Posterior cingulate gyrus (tissue), 11 donors: ENCODE measurements around the gene ROCK2.

Experiments
- DNase-seq, 10 donors: peaks; one replicate each; pipeline versions ENCODE4 v3.0.0 to v3.0.0-alpha.2; 2020 to 2021; ENCODE audit warnings: mixed read lengths in 3 of 10
- intact Hi-C: fragments of 100-400 bp; cut with DNase I; formaldehyde crosslinking; loops from one replicate; pipeline ENCODE4 v1.15.1; 2023

The ROCK2 gene

DNA sequence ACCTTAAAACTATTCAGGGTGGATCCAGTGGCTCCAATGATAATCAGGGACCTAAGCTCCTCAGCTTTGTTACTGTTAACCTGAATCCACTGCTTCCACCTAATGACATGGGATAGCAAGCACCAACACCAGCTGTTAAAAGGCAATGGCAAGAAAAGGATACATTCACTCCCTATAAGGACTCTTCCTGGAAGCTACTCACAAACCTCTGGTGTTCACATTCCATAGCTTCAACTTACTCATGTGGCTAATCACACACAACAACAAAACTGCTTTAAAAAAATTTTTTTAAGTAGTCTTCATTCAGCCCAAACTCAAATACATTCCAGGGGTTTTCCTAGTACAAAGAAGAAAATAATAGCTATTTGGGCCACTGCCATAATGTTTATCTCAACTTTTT lies 24.5 kb downstream of the ROCK2 start:
- DNase-seq, result no peak
- intact Hi-C loops, result no loop called here

DNA sequence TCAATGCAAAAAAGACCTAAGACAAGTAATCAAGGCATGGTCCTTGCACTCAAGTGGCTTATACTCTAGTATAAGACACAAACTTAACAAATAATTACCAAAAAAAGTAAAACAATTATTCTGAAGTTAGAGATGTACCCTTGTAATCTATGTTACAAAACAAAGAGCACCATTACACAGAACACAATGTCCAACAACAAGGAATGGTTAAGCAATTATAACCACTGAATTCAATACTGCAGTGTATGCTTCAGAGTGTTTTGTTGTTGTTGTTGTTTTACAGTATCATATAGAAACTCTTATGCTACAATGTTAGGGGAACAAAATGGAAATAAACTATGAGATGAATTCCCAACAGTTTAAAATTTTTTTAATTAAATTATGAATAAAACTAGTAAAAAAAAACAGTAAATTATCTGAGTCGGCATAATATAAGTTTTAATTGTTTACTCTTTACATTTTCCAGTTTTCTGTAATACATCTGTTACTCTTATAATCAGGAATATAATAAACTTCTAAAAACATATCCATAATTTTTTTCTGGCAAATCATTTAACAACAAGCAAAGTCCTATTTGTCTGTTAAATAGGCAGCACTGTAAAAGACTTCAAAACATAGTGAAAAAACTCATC lies 29.2 kb downstream of the ROCK2 start:
- no peak for DNase-seq
- intact Hi-C loops, result no loop called here

DNA sequence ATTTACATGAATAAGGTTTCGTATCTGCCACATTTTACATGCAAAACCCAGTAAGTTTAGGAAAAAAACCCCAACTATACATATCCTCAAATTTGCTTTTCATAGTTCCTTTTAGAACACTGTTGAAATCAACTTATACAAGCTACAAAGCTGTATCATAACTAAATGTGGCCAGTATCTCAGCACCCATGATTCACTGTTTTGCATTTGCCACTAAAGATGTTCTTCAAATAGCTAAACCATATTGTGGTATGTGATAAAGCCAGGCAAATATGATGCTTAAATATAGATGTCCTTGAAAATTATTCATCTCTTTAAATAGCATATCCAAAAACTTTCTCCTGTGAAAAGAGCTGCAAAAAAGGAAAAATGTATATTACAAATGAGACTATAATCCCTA lies 29.9 kb downstream of the ROCK2 start:
- no peak for DNase-seq
- intact Hi-C loops, result no loop called here

DNA sequence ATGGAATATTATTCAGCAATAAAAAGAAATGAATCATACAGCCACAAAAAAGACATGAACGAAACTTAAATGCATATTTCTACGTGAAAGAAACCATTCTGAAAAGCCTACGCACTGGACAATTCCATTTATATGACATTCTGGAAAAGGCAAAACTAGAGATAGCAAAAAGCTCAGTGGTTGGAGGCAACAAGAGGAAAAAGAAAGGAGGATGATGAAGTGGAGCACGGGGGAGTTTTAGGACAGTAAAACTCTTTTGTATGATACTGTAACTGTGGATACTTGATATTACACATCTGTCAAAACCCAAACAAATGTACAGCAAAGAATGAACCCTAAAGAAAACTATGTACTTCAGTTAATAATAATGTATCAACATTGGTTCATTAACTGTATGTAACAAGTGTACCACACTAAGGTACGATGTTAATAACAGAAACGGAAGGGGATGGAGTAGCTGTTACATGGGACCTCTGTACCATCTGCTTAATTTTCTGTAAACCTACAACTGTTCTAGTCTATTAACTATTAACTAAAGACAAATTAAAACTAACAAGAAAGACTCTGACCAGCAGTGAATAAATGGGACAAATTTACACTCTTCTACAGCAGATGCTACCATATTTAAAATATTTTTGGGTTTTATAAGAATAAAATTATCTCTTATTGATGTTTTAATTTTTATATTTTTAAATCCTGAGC lies 31.5 kb downstream of the ROCK2 start:
- intact Hi-C loops, result no loop called here
- no peak for DNase-seq

DNA sequence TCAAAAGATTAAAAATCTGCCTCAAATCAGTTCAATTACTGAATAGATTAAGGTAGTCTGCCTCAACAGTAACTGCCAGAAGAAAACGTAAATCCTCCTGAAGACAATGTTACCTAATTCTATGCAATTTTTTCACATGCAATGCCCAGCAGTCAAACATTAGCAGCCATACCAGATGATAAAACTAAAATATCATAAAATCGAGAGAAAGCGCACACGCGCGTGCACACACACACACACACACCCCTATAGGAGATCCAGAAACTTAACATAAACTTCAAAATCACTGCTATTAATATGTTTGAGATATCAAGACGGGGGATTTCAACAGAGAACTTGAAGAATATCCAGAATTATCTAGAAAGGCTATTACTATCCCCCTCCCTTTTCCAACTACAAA lies 32.9 kb downstream of the ROCK2 start:
- intact Hi-C loops, result no loop called here

DNA sequence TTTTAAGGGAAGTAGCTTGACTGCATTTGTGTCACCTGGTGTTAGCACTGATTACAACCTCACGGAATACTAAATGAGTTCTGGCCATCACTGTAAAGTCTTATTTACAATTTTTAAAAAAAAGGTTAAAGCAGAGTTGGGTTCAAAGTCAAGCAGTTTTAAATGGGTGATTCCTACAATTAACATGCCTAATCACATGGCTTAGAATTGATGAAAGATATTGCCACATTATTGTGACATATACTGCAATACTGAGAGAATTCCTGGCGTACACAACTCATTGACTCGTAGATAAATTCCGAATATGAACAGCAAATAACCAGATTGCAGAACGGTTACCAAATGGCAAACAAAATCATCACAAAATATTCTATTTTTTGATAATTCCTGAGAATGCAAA lies 34.2 kb downstream of the ROCK2 start:
- DNase-seq, result no peak
- intact Hi-C loops, result no loop called here

More for the DNA sequence above, 32.9 kb downstream of the ROCK2 start:
- no peak for DNase-seq

DNA sequence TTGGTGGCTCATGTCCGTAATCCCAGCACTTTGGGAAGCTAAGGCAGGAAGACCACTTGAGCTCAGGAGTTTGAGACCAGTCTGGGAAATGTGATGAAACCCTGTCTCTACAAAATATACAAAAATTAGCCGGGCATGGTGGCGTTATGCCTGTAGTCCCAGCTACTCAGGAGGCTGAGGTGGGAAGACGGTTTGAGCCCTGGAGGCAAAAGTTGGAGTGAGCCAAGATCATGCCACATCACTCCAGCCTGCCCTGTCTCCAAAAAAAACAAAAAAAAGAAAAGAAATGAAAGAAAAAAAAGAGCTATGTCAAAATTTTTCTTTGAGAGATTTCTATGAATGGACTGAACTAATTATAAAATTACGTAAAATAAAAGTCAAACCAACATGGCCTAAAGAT lies 34.7 kb downstream of the ROCK2 start:
- DNase-seq, result no peak
- intact Hi-C loops, result no loop called here

DNA sequence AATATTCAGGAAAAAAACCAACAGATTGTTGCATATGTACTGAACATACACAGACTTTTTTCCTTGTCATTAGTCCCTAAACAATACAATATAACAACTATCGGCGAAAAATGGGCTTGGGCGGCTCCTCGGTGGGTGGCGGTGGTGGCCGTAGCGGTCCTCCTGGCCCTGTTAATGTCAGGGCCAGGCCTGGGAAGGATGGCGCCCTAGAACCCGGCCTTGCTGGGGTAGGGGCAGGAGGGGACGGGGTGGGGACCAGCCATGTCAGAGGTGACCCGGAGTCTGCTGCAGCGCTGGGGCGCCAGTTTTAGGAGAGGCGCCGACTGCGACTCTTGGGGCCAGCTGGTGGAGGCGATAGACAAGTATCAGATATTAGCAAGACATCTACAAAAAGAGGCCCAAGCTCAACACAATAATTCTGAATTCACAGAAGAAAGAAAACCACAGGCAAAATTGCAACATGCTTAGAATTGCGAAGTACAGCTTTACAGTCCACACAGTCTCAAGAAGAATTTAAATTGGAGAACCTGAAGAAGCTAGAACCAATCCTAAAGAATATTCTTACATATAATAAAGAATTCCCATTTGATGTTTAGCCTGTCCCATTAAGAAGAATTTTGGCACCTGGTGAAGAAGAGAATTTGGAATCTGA lies 36.5 kb downstream of the ROCK2 start:
- peak in 1 of 10 donors; percentile 64 for DNase-seq
- intact Hi-C loops, result no loop called here

DNA sequence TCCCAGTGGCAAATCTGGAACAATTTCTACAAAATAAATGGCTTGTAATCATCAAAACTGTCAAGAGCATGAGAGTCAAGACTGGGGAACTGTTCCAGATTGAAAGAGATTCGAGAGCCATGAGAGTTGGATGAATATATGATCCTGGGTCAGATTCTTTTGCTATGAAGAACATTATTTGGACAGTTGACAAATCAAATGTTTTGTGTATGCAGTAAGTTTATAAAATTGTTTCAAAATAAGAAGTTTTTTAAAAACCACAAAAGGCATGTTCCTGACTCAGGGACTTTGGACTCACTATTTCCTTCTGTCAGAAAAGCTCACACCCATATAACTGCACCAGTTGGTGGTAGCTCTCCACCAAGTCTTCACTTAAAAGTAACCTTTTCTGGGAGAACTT lies 38.5 kb downstream of the ROCK2 start:
- DNase-seq, result no peak
- intact Hi-C loops, result no loop called here

DNA sequence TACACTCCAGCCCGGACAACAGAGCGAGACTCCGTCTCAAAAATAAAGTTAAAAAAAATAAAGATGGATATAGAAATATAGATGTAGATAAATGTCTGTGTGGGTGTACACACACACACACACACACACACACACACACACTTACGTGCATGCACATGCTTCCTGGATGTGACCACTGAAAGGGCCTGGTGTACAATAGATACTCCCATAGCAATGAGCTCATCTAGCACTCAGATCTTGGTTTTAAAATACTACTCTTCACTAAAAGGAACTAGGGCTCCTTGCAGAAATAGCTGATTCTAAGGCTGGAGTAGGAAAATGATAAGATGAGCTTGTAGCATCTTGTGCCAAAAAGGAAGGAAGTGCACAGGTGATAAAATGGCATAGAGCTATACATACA lies 39.1 kb downstream of the ROCK2 start:
- DNase-seq, result no peak
- intact Hi-C loops, result no loop called here

DNA sequence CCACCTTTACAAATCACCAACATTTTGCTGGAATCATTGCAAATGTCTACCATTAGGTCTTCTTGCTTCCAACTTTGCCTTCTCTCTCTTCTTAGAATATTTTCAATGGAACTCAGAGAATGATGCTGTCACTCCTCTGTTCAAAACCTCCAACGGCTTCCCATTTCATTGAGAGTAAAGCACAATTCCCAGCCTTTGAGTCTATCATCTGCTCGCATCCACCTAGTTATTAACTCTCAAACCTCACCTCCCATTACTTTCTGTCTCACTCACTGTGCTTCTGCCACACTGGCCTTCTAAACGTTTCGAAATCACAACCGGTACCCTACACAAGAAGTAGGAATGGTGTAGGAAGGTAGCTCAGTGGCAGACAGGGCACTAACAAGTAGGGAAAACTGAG lies 40.0 kb downstream of the ROCK2 start:
- DNase-seq, result no peak
- intact Hi-C loops, result no loop called here

DNA sequence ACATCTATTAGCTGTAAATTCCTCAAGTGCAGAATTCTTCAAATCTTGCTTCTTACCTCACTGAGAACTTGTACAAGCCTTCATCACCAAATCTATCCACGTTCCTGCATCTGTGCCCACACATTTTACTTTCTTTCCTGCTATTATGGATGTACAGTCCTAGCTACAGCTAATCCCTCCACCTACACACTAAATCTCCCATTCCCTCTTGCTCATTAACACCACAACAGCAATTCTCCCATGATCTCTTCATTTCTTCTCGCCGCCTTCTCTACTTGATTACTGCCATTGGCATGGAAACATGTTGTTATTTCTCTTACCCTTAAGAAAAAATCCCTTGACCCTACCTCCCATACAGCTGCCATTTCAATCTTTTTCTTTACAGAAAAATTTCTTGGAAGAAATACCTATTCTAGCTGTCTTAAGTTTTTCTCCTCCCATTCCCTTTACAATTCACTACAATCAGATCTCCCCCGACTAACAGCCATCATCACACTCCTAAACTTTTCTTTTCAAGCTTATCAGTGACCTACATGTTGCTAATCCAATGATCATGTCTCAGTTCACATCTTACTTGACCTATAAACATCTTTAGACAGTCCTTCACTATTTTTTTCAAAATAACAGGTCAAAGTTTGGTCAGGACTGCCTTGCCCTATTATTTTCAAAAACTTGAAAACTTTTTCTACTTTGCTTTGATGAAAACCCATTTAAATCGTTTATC lies 41.0 kb downstream of the ROCK2 start:
- intact Hi-C loops, result no loop called here
- DNase-seq, result no peak

DNA sequence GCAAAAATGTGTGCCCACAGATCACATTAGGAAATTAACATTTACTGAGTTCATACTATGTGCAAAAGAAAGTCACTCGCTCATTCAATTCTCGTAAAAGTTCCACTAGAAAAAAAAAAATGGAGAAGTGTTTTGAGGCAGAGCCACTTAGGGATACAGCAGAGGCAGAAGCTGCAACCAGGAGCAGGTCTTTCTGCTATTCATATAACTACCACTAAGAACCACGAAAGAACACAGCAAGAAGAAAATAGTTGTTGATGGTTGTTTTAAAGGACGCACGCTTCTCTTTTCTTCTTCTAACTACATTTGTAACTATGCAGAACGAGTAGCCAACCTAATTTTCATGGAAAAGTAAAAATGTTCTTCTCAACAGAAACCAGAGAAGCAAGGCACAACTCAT lies 45.0 kb downstream of the ROCK2 start:
- DNase-seq, result no peak
- intact Hi-C loops, result no loop called here

DNA sequence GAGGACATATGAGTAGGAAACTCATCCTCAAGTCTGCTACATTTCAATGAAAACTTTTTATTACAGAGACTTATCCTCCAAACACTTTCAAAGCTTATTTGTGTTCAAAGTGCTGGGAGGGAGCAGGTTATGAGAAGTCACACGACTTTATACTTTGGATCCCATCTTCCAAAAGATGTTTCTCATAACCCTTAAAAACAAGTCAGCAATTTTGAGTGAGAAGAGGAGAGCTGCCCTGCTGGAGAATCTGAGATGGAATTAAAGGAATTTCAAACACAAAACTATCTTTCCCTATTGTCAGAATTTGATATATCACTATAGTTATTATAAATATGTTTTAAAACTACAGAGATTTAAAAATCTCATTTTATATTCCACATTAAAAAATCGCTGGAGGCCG lies 45.8 kb downstream of the ROCK2 start:
- DNase-seq, result no peak
- intact Hi-C loops, result no loop called here

DNA sequence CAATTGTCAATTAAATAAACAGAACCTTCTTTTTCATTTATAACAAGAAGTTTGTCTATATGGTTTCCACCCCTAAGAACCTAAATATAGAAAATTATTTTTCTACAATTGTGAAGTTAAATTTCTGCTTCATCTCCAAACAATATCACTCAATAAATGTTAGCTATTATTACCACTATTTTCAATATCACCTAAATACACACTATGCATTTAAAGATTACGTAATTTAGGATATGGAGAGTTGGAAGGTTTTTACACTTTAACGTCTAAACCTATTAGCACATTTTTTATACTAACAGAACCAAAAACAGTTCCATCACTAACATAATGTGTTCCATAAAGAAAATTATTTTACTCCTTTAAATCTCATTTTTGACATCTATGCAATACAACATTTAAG lies 48.0 kb downstream of the ROCK2 start:
- DNase-seq, result no peak
- intact Hi-C loops, result no loop called here

DNA sequence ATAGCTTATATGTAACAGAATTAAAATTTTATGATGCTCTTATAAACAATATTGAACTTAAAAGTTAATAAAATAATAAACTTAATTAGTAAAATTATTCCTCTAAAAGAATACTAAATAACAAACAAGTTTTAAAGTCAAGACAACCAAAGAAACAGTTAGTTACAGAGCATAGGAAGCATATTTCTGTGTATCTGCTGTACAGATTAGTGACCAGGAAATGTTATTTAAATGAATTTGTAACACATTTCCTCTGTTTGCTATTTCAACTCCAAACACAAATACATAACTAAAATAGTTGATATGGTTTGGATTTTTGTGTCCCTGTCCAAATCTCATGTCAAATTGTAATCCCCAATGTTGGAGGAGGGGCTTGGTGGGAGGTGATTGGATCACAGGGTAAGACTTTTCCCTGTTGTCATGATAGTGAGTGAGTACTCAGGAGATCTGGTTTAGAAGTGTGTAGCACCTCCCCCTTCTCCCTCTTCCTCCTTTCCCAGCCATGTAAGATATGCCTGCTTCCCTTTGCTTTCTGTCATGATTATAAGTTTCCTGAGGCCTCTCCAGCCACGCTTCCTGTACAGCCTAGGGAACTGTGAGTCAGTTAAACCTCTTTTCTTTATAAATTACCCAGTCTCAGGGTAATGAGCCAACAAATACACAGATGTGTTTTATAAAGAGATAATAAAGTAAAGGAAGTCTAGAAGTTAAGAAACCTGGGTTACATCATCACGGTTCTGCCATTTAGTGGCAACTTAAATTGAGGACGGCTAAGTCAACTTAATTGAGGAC lies 51.8 kb downstream of the ROCK2 start:
- no peak for DNase-seq
- intact Hi-C loops, result no loop called here

DNA sequence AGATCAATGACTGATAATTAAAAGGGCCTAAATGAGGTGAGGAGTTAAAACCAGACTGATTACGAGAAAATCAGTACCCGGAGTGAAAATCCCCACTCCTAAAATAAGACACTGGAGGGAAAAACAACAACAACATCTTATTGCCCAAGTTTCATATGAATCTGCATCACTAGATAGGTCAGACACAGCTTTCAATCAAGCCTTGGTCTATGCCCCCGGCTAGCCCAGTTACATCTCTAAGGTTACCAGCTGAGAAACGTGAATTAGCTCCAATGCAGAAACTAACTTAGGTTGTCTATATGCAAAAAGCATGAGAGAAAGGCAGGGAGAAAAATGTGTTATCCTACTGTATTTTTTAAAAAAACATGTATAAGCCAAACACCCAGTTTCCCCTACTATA lies 53.7 kb downstream of the ROCK2 start:
- intact Hi-C loops, result no loop called here
- no peak for DNase-seq

DNA sequence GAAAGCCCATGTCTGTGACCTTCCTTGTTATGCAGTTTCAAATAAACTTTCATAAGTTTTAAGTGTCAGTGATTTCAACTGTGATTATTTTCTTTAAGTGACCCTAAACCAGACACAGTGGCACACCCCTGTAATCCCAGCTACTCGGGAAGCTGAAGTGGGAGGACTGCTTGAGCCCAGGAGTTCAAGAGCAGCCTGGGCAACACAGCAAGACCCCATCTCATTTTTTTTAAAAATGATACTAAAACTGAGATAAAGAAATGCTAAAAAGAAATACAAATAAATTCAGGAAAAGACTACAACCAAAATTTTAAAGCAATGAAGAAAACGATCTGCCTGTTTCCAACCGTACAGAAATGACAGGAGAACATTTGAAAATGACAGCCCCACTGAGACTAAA lies 54.2 kb downstream of the ROCK2 start:
- DNase-seq, result no peak
- intact Hi-C loops, result no loop called here

DNA sequence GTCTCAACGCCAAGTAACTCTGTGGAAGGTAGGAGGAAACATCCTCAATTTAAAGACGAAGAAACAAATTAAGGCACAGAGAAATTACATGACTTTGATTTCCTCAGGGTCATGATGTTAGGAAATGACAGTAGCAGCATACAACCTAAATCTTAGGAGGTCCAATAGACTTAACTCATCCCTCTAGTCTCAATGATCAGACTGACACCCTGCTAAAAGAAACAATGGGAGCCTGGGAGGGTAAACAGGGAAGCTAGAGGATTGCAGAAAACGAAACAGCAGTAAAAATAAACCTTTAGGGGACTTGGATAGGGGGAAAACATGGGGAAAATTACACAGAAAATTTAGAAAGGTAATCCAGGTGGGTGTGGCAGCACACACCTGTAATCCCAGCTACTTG lies 56.0 kb downstream of the ROCK2 start:
- DNase-seq, result no peak
- intact Hi-C loops, result no loop called here

DNA sequence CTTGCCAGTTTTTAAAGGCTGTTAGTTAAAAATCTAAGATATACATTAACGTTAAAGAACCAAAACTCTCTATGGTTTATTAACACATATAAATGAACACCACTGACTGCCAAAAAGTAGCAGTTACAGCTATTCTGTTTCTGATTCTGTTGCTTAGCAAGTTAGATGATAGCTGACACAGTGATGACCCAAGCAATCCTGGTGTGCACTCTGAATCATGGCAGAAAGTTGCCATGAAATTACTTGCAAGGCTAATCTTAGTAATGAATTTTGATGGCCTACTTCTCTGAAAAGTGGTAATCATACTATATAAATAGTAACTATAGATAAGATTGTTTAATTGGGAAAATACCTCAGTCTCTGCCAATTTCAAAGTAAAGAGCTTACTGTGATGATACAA lies 57.7 kb downstream of the ROCK2 start:
- intact Hi-C loops, result no loop called here
- DNase-seq, result no peak

DNA sequence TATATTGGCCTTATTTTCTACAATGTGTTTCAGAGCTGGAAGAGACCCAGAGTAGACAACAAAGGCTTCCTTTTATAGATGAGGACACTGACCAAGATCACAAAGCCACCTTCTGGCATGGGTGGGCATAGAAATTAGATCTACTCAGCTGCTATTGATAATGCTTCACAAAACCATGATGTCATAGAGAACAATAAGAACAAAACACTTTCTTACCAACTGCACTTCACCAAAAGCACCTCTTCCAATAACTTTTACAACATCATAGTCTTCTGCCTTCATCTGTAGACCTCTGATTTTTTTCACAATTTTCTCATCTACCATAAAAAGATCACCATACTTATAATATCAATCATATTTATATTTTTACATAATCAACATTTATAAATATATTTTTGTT lies 58.1 kb downstream of the ROCK2 start:
- intact Hi-C loops, result no loop called here
- DNase-seq, result no peak
